Osteoblast (primary cell): ENCODE measurements around the gene GPAT2. TPM values are rescaled to one million over a fixed set of nuclear protein-coding genes. Genes with fewer than 3 reads are reported as not detected.
"Not testable (repeated sequence)": the region's sequence is repeated elsewhere in the genome, so short reads cannot be mapped to it uniquely, and the experiment has no call there.

Experiments
- DNase-seq: peaks from one replicate; pipeline ENCODE4 v3.0.0; 2011; ENCODE audit warnings: low spot score, mixed read lengths; ENCODE audit not compliant: insufficient read length; ENCODE audit errors: missing footprints
- H2AFZ ChIP-seq: 2 replicates; pipeline ENCODE4 v1.6.0; 2011; ENCODE audit warnings: mild to moderate bottlenecking, low read length
- H3K27ac ChIP-seq: 2 replicates; pipeline ENCODE4 v1.5.1; 2011; ENCODE audit warnings: mild to moderate bottlenecking, low read depth, low read length, moderate library complexity
- H3K27me3 ChIP-seq: 2 replicates; pipeline ENCODE4 v1.6.0; 2012; ENCODE audit warnings: mild to moderate bottlenecking, control low read depth, inconsistent platforms, low read length, moderate library complexity; ENCODE audit not compliant: insufficient read depth
- H3K36me3 ChIP-seq: 2 replicates; pipeline ENCODE4 v1.5.1; 2011; ENCODE audit warnings: mild to moderate bottlenecking, low read length, control low read depth, moderate library complexity; ENCODE audit not compliant: insufficient read depth
- H3K4me1 ChIP-seq: 2 replicates; pipeline ENCODE4 v1.5.1; 2011; ENCODE audit warnings: mild to moderate bottlenecking, low read length, control low read depth, moderate library complexity; ENCODE audit not compliant: insufficient read depth
- H3K4me2 ChIP-seq: 2 replicates; pipeline ENCODE4 v1.6.0; 2011; ENCODE audit warnings: mild to moderate bottlenecking, low read length; ENCODE audit not compliant: insufficient read depth
- H3K4me3 ChIP-seq: fragments of 200-600 bp; sonication (generic); 3 replicates; pipeline ENCODE4 v1.5.1; 2012; ENCODE audit warnings: mild to moderate bottlenecking, low read length, inconsistent platforms; ENCODE audit not compliant: insufficient read depth
- H3K79me2 ChIP-seq: 2 replicates; pipeline ENCODE4 v1.6.0; 2012; ENCODE audit warnings: mild to moderate bottlenecking, low read length, control low read depth, inconsistent platforms; ENCODE audit not compliant: insufficient read depth
- H3K9me3 ChIP-seq: 2 replicates; pipeline ENCODE4 v1.5.1; 2011; ENCODE audit warnings: low read depth, low read length, control low read depth
- H4K20me1 ChIP-seq: 2 replicates; pipeline ENCODE4 v1.6.0; 2012; ENCODE audit warnings: mild to moderate bottlenecking, low read length, control low read depth; ENCODE audit not compliant: insufficient read depth
- CTCF ChIP-seq: IDR thresholded peaks from 2 replicates; pipeline ENCODE4 v1.5.1; 2011; ENCODE audit warnings: mild to moderate bottlenecking, low read depth, low read length, moderate library complexity; ENCODE audit errors: extremely low read depth
- total RNA-seq: library from RNA; depleted of rRNA; stranded (reverse); fragments of >200 nt; gene quantifications from 2 replicates; pipeline ENCODE4 v1.2.3, GENCODE V29; 2012

GPAT2 gene
- total RNA-seq, 1 donor: 2.2 TPM

- H3K9me3 ChIP-seq, H3K79me2 ChIP-seq, H3K27ac ChIP-seq, H2AFZ ChIP-seq, H3K36me3 ChIP-seq, H3K4me1 ChIP-seq, H4K20me1 ChIP-seq, H3K4me2 ChIP-seq, H3K4me3 ChIP-seq, H3K27me3 ChIP-seq, DNase-seq: not testable (repeated sequence)
Observed at GRCh38 chr2:96019909-96020590, 14.7 kb downstream of the GPAT2 start.

- not testable (repeated sequence) for H3K4me1 ChIP-seq, H4K20me1 ChIP-seq, H3K4me2 ChIP-seq, H3K79me2 ChIP-seq, H2AFZ ChIP-seq, H3K27ac ChIP-seq, H3K36me3 ChIP-seq, H3K4me3 ChIP-seq, H3K9me3 ChIP-seq, DNase-seq, H3K27me3 ChIP-seq
Observed at GRCh38 chr2:96016321-96016720, 18.4 kb downstream of the GPAT2 start.

- not testable (repeated sequence) for H3K27me3 ChIP-seq, H3K9me3 ChIP-seq, H3K79me2 ChIP-seq, DNase-seq, H2AFZ ChIP-seq, H3K36me3 ChIP-seq, H3K4me2 ChIP-seq, H3K4me3 ChIP-seq, H3K27ac ChIP-seq, H4K20me1 ChIP-seq, H3K4me1 ChIP-seq
Observed at GRCh38 chr2:96012792-96013264, 21.9 kb downstream of the GPAT2 start.

GRCh38 chr2:96012086-96012791, 22.5 kb downstream of the GPAT2 start:
- H3K79me2 ChIP-seq, H3K4me3 ChIP-seq, H2AFZ ChIP-seq, H3K27me3 ChIP-seq, H4K20me1 ChIP-seq, H3K4me1 ChIP-seq, H3K4me2 ChIP-seq, H3K36me3 ChIP-seq, H3K9me3 ChIP-seq, H3K27ac ChIP-seq, DNase-seq: not testable (repeated sequence)

- peaks cover 10% of the 10 kb centered on the region for H3K27me3 ChIP-seq
- not testable (repeated sequence) for H4K20me1 ChIP-seq, H3K4me1 ChIP-seq, H3K27ac ChIP-seq, H3K79me2 ChIP-seq, DNase-seq, H3K9me3 ChIP-seq, H3K4me3 ChIP-seq, H2AFZ ChIP-seq, H3K36me3 ChIP-seq, H3K4me2 ChIP-seq
- peak; percentile 19 for TF ChIP-seq CTCF
Observed at GRCh38 chr2:96011129-96011455, 23.6 kb downstream of the GPAT2 start.

- not testable (repeated sequence) for H3K79me2 ChIP-seq, H2AFZ ChIP-seq, H3K9me3 ChIP-seq, H3K4me1 ChIP-seq, H4K20me1 ChIP-seq, H3K27ac ChIP-seq, H3K36me3 ChIP-seq
- peaks cover 10% of the 10 kb centered on the region for H3K27me3 ChIP-seq
- H3K4me2 ChIP-seq: peak overlapping the region; percentile 69
- H3K4me3 ChIP-seq: peak overlapping the region; percentile 66
- peak; percentile 79 for DNase-seq
Observed at GRCh38 chr2:96010320-96011128, 24.2 kb downstream of the GPAT2 start.

GRCh38 chr2:96009833-96010232, 24.9 kb downstream of the GPAT2 start:
- peak; percentile 53 for DNase-seq
- not testable (repeated sequence) for H4K20me1 ChIP-seq, H3K36me3 ChIP-seq, H3K4me1 ChIP-seq, H3K27ac ChIP-seq, H3K9me3 ChIP-seq, H3K79me2 ChIP-seq
- peaks cover 10% of the 10 kb centered on the region for H3K27me3 ChIP-seq
- peak overlapping the region; percentile 66 for H3K4me3 ChIP-seq
- peak overlapping the region; percentile 69 for H3K4me2 ChIP-seq
- peak overlapping the region; percentile 60 for H2AFZ ChIP-seq

- not testable (repeated sequence) for H3K9me3 ChIP-seq
Observed at GRCh38 chr2:96008051-96008450, 26.7 kb downstream of the GPAT2 start.

More at GRCh38 chr2:96008051-96008450, 26.7 kb downstream of the GPAT2 start:
- H3K4me3 ChIP-seq, H3K36me3 ChIP-seq, H3K4me2 ChIP-seq, H3K79me2 ChIP-seq, H2AFZ ChIP-seq, H3K27ac ChIP-seq, H3K4me1 ChIP-seq, H4K20me1 ChIP-seq, DNase-seq: not testable (repeated sequence)
- peaks cover 10% of the 10 kb centered on the region for H3K27me3 ChIP-seq
